Endothelial cell of umbilical vein (primary cell): ENCODE measurements around the gene ARHGEF25.
"Not testable (repeated sequence)": the region's sequence is repeated elsewhere in the genome, so short reads cannot be mapped to it uniquely, and the experiment has no call there.

Experiments
- EZH2 ChIP-seq: IDR thresholded peaks from 2 replicates; pipeline ENCODE4 v1.6.1; 2012; ENCODE audit warnings: borderline replicate concordance, low read depth, mild to moderate bottlenecking, moderate library complexity, low read length, inconsistent platforms; ENCODE audit not compliant: severe bottlenecking
- POLR2A ChIP-seq: IDR thresholded peaks from 2 replicates; pipeline ENCODE4 v1.6.1; 2012; ENCODE audit warnings: low read depth, mild to moderate bottlenecking, control low read depth, low read length
- TF ChIP-seq, protein P1 (sequence below), 2 donors: IDR thresholded peaks; 1 replicate in 1 of 2; 2 replicates in 1 of 2; pipeline ENCODE4 v1.5.1; 2011; ENCODE audit warnings: low read length in 2 of 2, mild to moderate bottlenecking in 2 of 2, moderate library complexity in 2 of 2, control low read depth in 1 of 2, inconsistent platforms in 1 of 2, low read depth in 1 of 2; ENCODE audit not compliant: insufficient read depth in 1 of 2; ENCODE audit errors: extremely low read depth in 1 of 2

DNA sequence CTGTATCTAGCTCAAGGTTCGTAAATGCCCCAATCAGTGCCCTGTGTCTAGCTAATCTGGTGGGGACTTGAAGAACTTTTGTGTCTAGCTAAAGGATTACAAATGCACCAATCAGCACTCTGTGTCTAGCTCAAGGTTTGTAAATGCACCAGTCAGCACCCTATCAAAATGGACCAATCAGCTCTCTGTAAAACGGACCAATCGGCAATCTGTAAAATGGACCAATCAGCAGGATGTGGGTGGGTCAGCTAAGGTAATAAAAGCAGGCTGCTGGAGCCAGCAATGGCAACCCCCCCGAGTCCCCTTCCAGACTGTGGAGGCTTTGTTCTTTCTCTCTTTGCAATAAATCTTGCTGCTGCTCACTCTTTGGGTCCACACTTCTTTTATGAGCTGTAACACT lies 45.2 kb downstream of the ARHGEF25 start:
- TF ChIP-seq EZH2, POLR2A: not testable (repeated sequence)
- TF ChIP-seq, protein P1, sequence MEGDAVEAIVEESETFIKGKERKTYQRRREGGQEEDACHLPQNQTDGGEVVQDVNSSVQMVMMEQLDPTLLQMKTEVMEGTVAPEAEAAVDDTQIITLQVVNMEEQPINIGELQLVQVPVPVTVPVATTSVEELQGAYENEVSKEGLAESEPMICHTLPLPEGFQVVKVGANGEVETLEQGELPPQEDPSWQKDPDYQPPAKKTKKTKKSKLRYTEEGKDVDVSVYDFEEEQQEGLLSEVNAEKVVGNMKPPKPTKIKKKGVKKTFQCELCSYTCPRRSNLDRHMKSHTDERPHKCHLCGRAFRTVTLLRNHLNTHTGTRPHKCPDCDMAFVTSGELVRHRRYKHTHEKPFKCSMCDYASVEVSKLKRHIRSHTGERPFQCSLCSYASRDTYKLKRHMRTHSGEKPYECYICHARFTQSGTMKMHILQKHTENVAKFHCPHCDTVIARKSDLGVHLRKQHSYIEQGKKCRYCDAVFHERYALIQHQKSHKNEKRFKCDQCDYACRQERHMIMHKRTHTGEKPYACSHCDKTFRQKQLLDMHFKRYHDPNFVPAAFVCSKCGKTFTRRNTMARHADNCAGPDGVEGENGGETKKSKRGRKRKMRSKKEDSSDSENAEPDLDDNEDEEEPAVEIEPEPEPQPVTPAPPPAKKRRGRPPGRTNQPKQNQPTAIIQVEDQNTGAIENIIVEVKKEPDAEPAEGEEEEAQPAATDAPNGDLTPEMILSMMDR (IDR thresholded peaks at IDR 0.05; ENCODE audit: extremely low read depth in 1 of 2, insufficient read depth in 1 of 2, low read depth in 1 of 2, low read length in 2 of 2), result not testable (repeated sequence)
